Stimulated activated CD4-positive, alpha-beta T cell treated with anti-CD3 and anti-CD28 coated beads, Interleukin-15, amount 100 ng/mL, for 1 hour (primary cell): ENCODE measurements around the gene MCAM.

ENCODE experiments used
- DNase-seq, 2 donors: peaks; one replicate each; pipeline ENCODE4 v3.0.0-alpha.2; 2020; ENCODE audit warnings: low read depth in 1 of 2, low spot score in 1 of 2

Gene MCAM

GRCh38 chr11:119332111-119332765 is 15.3 kb upstream of the MCAM start:
- DNase-seq = no peak

- no peak for DNase-seq
Observed at GRCh38 chr11:119330237-119330636, 13.3 kb upstream of the MCAM start.

GRCh38 chr11:119329320-119329719 is 12.4 kb upstream of the MCAM start:
- no peak for DNase-seq

GRCh38 chr11:119324189-119324588 is 7.3 kb upstream of the MCAM start:
- DNase-seq = no peak

GRCh38 chr11:119323532-119324033 is 6.7 kb upstream of the MCAM start:
- peak; percentile 46 to 57 for DNase-seq

GRCh38 chr11:119322921-119323531 is 6.1 kb upstream of the MCAM start:
- no peak for DNase-seq

GRCh38 chr11:119322360-119322739 is 5.4 kb upstream of the MCAM start:
- no peak for DNase-seq

- no peak for DNase-seq
Observed at GRCh38 chr11:119320776-119321524, 4.0 kb upstream of the MCAM start.

- DNase-seq = no peak
Observed at GRCh38 chr11:119320240-119320775, 3.4 kb upstream of the MCAM start.

- DNase-seq = no peak
Observed at GRCh38 chr11:119319700-119320239, 2.8 kb upstream of the MCAM start.

- DNase-seq = no peak
Observed at GRCh38 chr11:119319136-119319699, 2.3 kb upstream of the MCAM start.

GRCh38 chr11:119318240-119319135 is 1.6 kb upstream of the MCAM start:
- no peak for DNase-seq

GRCh38 chr11:119317592-119318239 is 786 bp upstream of the MCAM start:
- DNase-seq = no peak

- DNase-seq = no peak
Observed at GRCh38 chr11:119316016-119316728, 758 bp downstream of the MCAM start.

GRCh38 chr11:119315131-119316015 is 1.6 kb downstream of the MCAM start:
- DNase-seq = no peak

- DNase-seq = no peak
Observed at GRCh38 chr11:119314726-119315125, 2.2 kb downstream of the MCAM start.

- DNase-seq = no peak
Observed at GRCh38 chr11:119310682-119311052, 6.3 kb downstream of the MCAM start.
